Kidney (tissue), 14 donors: ENCODE data around the gene ADGRD1. TPM values are rescaled to one million over a fixed set of nuclear protein-coding genes. Genes with fewer than 3 reads are reported as not detected.
A peak's percentile ranks its signal among the peaks of the same experiment; 100 is the strongest.
"Not testable (repeated sequence)": the region's sequence is repeated elsewhere in the genome, so short reads cannot be mapped to it uniquely, and the experiment has no call there.

Experiments
- DNase-seq, 5 donors: peaks; one replicate each; pipeline ENCODE4 v3.0.0-alpha.2; 2013 to 2020
- FAIRE-seq: peaks from 2 replicates; lab custom pipeline; 2012; peaks lifted over from hg19 to GRCh38; lab: Jason Lieb, UNC
- H3K27ac ChIP-seq, 2 donors: one replicate each; pipeline ENCODE4 v1.7.0; 2013; ENCODE audit warnings: low read depth in 2 of 2, low read length in 2 of 2, inconsistent platforms in 1 of 2
- H3K27me3 ChIP-seq: one replicate; pipeline ENCODE4 v1.7.1; 2013; ENCODE audit warnings: low read length, inconsistent platforms; ENCODE audit not compliant: control insufficient read depth, insufficient read depth
- H3K36me3 ChIP-seq, 3 donors: one replicate each; pipeline versions ENCODE4 v1.7.0 to v1.7.1; 2013; ENCODE audit warnings: low read length in 3 of 3, control low read depth in 1 of 3, inconsistent platforms in 1 of 3; ENCODE audit not compliant: insufficient read depth in 3 of 3, control insufficient read depth in 2 of 3
- H3K4me1 ChIP-seq, 3 donors: one replicate each; pipeline versions ENCODE4 v1.7.0 to v1.7.1; 2013; ENCODE audit warnings: low read length in 3 of 3, inconsistent platforms in 1 of 3, low read depth in 1 of 3; ENCODE audit not compliant: control insufficient read depth in 2 of 3, insufficient read depth in 2 of 3
- H3K4me3 ChIP-seq, 3 donors: one replicate each; pipeline versions ENCODE4 v1.7.0 to v1.8.1; 2013; ENCODE audit warnings: low read length in 3 of 3, control low read depth in 1 of 3, inconsistent platforms in 1 of 3
- H3K9ac ChIP-seq, 3 donors: one replicate each; pipeline versions ENCODE4 v1.7.0 to v1.7.1; 2013; ENCODE audit warnings: low read length in 3 of 3, control low read depth in 1 of 3, inconsistent platforms in 1 of 3
- H3K9me3 ChIP-seq, 3 donors: one replicate each; pipeline versions ENCODE4 v1.7.0 to v1.7.1; 2013; ENCODE audit warnings: low read length in 3 of 3, control low read depth in 1 of 3, inconsistent platforms in 1 of 3; ENCODE audit not compliant: control insufficient read depth in 2 of 3, insufficient read depth in 1 of 3
- CTCF ChIP-seq: IDR thresholded peaks from 3 replicates; pipeline ENCODE4 v1.5.1; 2012; ENCODE audit warnings: mild to moderate bottlenecking, moderate library complexity, borderline replicate concordance; ENCODE audit not compliant: insufficient read depth; ENCODE audit errors: extremely low read depth
- intact Hi-C: fragments of 100-400 bp; cut with DNase I; formaldehyde crosslinking; loops from one replicate; pipeline ENCODE4 v1.11.1; 2022
- polyA plus RNA-seq: library from polyadenylated mRNA; stranded (reverse); fragments of 350-450 nt; fragmentation: Illumina TruSeq; extraction: RNeasy Lipid Tissue Mini Kit (QIAGEN cat#74804); gene quantifications from one replicate; pipeline ENCODE4 v1.2.3, GENCODE V29; 2014; ENCODE audit warnings: low read depth, low replicate concordance; ENCODE audit not compliant: insufficient read depth
- total RNA-seq: library from RNA; stranded (reverse); fragmentation: NEBNext Ultra II Directional; extraction: Animal tissue kit (Norgen Biotek cat#: 25700); gene quantifications from one replicate; pipeline ENCODE4 v1.2.1, GENCODE V29; 2021
- donor health status: control.
- donor health status: control.
- donor health status: control.
- donor health status: control.
- donor health status: control.
- donor health status: DM: yes; HTN: yes; CAD: no.
- donor health status: Normal renal cell carcinoma (clear cell type).

ADGRD1 gene
- total and polyA plus RNA-seq, 2 donors from 2014 or later = 1.7 to 6.7 TPM

GRCh38 chr12:131118371-131118770, 164.7 kb downstream of the ADGRD1 start:
- FAIRE-seq (no peak), DNase-seq (peak in 1 of 5 donors; percentile 9)
- Histone ChIP-seq H3K9me3 (no peaks in the 10 kb centered on the region), H3K9ac (no peak overlapping the region), H3K4me3 (no peak overlapping the region), H3K4me1 (peaks cover 0 to 3% (median 0%) of the 10 kb centered on the region in 3 donors), H3K27me3 (no peaks in the 10 kb centered on the region), H3K36me3 (no peaks in the 10 kb centered on the region), H3K27ac (no peak overlapping the region)
- intact Hi-C loops = no loop called here
- TF ChIP-seq CTCF = no peak

GRCh38 chr12:131119345-131119744, 165.6 kb downstream of the ADGRD1 start:
- DNase-seq, H3K27me3 ChIP-seq, H3K9me3 ChIP-seq, H3K4me1 ChIP-seq, intact Hi-C loops, H3K27ac ChIP-seq, H3K36me3 ChIP-seq, FAIRE-seq, H3K4me3 ChIP-seq, H3K9ac ChIP-seq: not testable (repeated sequence)

GRCh38 chr12:131119936-131120335, 166.2 kb downstream of the ADGRD1 start:
- Histone ChIP-seq H3K4me1 (peaks cover 0 to 3% (median 0%) of the 10 kb centered on the region in 3 donors), H3K36me3 (no peaks in the 10 kb centered on the region), H3K27me3 (no peaks in the 10 kb centered on the region), H3K27ac (no peak overlapping the region), H3K9ac (no peak overlapping the region), H3K4me3 (no peak overlapping the region), H3K9me3 (no peaks in the 10 kb centered on the region)
- DNase-seq (peak in 1 of 5 donors; percentile 48), FAIRE-seq (no peak)
- intact Hi-C loops = no loop called here
- no peak for TF ChIP-seq CTCF

- no peak overlapping the region for H3K27ac ChIP-seq
- H3K9ac ChIP-seq = no peak overlapping the region
- H3K27me3 ChIP-seq = no peaks in the 10 kb centered on the region
- H3K9me3 ChIP-seq = no peaks in the 10 kb centered on the region
- peak in 1 of 5 donors; percentile 59 for DNase-seq
- intact Hi-C loops = no loop called here
- no peak overlapping the region for H3K4me3 ChIP-seq
- H3K4me1 ChIP-seq = peaks cover 0 to 3% (median 0%) of the 10 kb centered on the region in 3 donors
- TF ChIP-seq CTCF = no peak
- no peaks in the 10 kb centered on the region for H3K36me3 ChIP-seq
- no peak for FAIRE-seq
Observed at GRCh38 chr12:131120831-131121271, 167.1 kb downstream of the ADGRD1 start.
